Frontal cortex (tissue), 4 donors: ENCODE results near the gene ISM2. TPM values are rescaled to one million over a fixed set of nuclear protein-coding genes. Genes with fewer than 3 reads are reported as not detected.

Experiments used
- DNase-seq, 2 donors: peaks; one replicate each; pipeline ENCODE4 v3.0.0; 2012; ENCODE audit warnings: low spot score in 2 of 2
- FAIRE-seq: peaks from 2 replicates; lab custom pipeline; 2012; peaks lifted over from hg19 to GRCh38; lab: Jason Lieb, UNC
- total RNA-seq: library from RNA; depleted of rRNA; stranded (reverse); fragments of >200 nt; gene quantifications from one replicate; pipeline ENCODE4 v1.2.3, GENCODE V29; 2014
- donor health status: control.
- donor health status: control.
- donor health status: control.

Gene ISM2
- total RNA-seq, 1 donor from 2014 or later, result 1.2 TPM

DNA sequence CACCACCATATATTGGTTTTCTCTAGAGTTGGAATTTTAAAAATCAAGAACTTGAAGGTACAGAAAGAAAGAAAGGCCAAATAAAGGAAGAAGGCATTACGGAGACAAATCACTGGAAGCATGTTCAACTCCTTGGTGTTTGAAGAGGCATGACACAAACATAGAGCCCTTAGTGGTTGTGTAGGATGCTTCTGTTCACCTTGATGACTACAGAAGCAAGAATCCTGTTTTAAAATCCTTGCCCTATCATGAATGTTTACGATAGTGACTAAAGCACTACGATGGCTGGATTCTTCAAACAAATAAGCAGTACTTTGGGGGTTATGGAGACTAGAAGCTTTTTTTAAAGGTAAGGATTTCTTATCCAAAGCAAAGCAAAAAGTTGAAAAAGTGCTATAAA, 10.3 kb upstream of the ISM2 start:
- DNase-seq (no peak), FAIRE-seq (no peak)

DNA sequence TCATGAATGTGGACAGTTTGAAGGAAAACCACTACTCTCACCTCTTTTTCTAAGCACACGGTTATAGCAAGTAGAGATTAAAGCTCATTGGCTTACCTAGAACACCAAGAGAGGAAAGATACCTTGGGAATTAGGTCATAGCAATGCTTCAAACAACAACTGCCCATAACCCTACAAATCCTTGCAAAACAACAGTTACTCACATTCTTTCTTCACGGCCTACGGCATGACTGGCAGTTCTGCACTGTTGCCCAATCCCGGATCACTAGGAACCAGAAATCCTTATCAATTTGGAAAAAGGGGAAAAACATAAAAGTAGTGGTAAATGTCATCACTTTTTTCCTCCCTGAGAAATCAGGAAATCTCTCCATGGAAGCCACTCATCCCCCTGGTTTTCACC, 9.6 kb upstream of the ISM2 start:
- DNase-seq (no peak), FAIRE-seq (no peak)

DNA sequence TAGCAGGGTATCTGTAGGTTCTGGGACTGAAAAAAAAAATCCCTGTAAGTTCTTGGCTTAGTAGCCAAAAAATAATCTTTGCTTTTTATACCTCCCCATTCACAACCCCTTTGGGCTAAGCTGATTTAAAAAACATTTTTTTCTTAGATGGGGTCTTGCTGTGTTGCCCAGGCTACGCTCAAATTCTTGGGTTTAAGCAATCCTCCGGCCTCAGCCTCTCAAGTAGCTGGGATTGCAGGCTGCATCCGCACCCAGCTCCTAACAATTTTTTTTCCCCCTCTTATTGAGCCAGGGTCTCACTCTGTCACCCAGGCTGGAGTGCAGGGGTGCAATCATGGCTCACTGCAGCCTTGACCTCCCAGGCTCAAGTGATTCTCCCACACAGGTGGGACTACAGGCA, 9.1 kb upstream of the ISM2 start:
- DNase-seq (no peak), FAIRE-seq (no peak)

DNA sequence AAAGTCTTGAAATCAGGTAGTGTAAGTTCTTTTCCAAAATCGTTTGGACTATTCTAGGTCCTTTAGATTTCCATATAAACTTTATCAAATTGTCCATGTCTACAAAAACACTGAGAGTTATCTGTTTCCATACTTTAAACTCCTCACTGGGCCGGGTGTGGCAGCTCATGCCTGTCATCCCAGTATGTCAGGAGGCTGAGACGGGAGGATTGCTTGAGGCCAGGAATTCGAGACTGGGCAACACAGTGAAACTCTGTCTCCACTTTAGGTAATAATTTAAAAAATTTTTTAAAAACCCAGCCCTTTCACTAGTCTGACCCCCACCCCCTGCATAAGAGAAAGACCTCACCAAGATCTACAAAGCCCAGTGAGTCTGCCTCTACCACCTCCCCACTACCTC, 6.4 kb upstream of the ISM2 start:
- FAIRE-seq (no peak), DNase-seq (no peak)

DNA sequence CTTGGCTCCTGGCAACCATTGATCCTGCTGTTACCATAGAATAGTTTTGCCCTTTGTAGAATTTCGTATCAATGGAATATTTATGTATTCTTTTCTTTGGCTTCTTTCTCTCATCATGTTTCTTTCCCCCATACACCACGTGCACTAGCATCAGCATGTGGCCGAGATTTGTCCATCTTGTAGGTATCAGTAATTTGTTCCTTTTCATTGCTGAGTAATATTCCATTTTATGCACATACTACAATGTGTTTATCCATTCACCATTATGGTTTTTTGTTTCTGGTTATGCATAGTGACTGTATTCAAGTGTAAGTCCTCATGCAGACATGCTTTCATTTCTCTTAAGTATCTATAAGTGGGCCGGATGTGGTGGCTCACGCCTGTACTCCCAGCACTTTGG, 4.5 kb upstream of the ISM2 start:
- no peak for FAIRE-seq
- DNase-seq, result no peak

DNA sequence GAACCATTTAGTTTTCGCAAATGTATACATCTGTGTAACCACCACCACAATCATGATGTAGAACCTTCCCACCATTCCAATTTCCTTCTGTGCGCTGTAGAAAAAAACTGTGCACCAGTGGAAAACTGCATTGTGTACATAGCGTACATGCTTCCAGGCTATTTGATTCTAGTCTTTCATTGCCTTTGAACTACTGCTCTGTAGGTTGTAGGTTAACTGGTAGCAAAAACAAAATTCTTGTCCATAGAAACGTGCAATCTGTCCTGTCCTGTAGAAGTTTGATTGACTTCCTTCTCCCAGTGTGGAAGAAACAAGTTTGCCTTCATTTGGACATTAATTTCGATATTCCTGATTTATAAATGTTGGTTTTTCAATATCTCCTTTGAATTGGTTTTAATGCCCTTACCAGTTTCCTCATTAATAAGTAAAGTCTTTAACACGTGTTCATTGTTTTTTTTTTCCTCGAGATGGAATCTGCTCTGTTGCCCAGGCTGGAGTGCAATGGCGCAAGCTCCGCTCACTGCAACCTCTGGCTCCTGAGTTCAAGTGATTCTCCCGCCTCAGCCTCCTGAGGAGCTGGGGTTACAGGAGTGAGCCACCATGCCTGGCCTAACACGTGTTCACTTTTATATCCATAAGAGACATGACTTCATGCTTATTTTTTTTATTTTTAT, 3.6 kb upstream of the ISM2 start:
- no peak for FAIRE-seq

DNA sequence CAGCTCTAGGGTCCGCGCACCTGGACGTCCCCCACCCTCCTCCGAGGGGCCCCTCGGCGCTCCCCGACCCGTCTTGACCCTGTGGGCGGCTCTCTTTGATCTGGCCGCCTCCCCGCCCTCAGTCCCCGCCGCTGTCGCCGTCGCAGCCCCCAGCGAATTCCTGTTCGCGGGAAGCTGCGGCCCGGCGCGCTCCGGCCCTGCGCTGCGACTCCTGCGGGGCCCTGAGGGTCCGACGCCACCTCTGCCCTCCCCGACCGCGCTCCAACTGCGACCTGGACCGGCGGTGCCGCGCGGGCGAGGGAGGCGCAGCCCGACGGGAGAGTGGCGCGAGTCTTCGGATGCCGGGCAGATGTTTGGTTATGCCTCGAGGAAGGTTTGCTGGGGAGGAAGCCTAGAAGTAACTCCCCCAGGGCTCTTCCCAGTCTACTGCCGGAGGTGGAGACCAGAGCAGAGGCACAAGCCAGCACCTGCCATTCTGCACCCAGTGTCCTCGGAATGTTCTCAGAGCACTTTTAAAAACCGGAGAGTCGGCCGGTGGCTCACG, 440 bp upstream of the ISM2 start:
- FAIRE-seq, result no peak
- DNase-seq, result peak; percentile 36 to 42

More for the DNA sequence above, 3.6 kb upstream of the ISM2 start:
- DNase-seq, result no peak

DNA sequence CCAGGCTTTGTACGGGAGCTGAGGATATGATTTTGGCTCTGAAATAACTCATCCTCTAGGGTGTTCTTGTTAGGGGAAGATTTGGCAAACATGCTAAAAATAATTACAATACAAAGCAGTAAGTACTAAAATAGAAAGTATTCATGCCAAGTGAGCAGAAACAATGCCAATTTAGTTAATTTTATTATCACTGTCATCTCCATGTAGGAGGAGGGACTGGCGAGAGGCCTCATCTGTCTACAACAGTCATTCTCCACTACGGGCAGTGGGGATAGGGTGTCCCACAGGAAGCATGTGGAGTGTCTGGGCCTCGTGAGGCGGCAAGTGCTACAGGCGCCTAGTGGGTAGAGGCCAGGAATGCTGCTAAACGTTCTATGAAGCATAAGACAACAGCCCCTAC, 3.3 kb downstream of the ISM2 start:
- no peak for DNase-seq
- FAIRE-seq, result no peak

DNA sequence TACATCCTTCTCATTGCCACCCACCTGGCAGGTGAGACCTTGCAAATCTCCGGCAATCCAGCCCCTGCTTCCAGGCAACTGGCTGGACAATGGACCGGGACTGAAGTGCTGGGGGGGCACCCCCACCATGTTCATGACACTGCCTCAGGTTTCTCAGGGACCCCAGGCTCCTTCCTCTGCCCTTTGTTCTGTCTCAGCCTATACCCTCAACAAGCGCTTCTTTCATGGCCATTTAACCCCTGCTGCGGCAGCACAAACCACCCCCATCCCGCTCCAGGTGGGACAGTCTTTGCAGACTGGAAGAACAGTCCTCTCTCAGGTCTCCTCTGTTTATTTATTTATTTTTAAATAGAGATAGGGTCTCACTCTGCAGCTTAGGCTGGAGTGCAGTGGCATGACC, 7.6 kb downstream of the ISM2 start:
- FAIRE-seq, result no peak
- no peak for DNase-seq

DNA sequence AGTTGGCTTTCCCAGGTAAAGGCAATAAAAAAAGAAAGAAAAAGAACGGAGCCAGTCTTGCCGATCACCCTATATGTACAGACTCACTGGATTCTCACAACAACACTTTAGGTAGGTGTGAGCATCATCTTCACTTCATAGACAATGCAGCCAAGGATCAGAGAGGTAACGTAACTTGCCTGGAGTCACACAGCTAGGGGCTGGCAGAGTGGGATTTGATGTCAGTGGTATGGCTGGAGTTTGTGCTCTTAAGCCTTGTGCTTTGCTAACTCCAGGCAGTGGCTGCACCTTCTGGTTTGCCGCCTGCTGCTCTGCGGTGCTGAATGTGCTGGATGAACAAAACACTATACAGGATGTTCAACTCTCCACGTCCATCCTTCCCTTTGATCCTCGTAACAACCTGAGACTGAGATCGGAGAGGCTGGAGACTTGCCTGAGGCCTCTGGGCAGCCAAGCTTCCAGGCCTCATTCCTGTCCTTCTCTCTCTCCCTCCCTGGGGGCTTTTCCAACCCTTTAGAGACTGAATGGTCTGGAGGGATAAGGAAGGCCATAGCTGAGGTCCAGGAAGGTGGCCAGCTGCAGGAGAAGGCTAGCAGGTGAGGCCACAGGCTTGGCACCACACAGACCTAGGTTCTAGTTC, 8.1 kb downstream of the ISM2 start:
- DNase-seq (no peak), FAIRE-seq (no peak)

DNA sequence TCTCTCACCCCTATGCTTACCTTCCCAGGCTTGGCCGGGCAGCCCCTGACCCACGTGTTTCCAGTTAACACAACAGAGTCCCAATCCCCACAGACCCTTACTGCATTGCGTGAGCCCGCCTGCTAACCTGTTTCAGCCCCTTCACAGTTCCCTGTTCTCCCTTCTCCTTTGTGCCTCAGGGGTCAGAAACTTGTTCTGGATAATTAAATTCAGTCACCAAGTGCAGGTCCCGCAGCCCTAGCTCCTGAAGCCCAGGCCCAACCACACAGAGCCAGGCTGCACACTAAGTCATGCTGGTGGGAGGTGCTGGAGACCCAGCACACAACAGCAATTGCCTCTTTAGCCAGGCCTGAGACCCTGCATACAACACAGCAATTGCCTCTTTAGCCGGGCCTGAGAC, 9.6 kb downstream of the ISM2 start:
- FAIRE-seq (no peak), DNase-seq (no peak)

DNA sequence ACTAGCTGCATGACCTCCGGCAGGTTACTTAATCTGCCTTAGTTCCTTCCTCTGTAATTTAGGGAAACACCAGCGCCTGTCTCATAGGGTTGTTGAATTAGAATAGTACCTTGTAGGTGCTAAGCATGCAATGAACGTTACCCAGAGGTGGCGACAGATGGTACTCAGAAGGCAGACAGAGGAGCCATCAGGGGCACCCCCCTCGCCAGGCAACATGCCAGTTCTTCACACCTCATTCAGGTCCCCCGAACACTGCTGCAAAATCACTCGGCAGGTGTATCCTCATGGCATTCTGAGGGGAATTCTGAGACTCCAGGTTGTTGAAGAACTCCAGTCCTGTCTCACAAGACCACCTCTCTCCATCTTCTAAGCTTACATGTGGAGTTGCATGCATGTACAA, 10.1 kb downstream of the ISM2 start:
- FAIRE-seq (no peak), DNase-seq (no peak)

DNA sequence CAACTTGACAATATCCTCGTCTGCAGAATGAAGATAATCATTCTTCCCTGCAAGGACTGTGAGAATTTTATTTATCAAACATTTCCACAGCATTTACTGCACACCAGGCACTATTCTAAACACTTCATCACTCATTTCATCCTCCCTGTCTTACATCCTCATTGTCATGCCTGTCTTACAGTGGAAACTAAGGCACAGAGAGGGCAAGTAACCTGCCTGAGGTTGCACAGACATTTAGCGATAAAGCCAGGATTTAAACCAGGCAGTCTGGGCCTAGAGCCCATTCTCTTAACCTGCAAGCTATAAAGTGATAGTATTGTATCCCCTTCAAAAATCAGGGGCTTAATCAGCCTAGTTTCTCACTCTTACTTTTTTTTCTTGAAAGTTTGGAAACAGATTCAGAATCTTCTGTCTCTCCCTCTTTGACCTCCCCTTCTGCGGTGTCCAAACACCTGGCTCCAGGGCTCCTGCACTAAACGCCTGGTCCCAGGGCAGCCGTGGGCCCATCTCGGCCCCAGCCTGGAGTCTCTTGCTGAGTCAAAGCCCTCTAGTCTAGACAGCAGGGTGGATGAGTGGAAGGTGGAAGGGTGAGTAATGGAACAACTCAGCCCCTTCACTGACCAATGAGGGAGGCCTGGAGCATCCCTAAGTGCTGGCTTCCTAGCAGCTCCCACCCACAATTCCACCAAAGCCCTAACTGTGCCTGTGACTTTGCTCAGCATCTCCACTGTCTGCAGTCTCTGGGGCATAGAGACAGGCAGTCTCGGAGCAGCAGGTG, 12.5 kb downstream of the ISM2 start:
- FAIRE-seq (no peak), DNase-seq (no peak)

DNA sequence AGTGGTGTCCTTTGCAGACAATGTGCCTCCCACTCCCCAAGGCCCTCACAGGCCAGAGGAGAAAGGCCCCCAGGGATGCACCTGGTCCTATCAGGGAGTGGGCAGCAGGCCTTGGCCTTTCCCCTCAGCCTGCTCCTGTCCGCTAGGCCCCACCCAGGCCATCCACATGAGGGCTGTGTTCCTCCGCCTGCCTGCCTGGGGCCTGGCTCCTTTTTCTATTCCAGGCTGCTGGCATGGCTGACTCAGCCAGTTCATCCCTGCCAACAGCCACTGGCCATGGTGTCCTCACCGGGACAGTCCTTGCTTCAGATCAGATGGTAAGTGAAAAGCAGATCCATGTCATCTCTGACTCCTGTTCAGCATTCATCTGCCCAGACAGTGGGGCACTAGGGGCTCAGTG, 13.4 kb downstream of the ISM2 start:
- no peak for FAIRE-seq
- DNase-seq, result no peak

DNA sequence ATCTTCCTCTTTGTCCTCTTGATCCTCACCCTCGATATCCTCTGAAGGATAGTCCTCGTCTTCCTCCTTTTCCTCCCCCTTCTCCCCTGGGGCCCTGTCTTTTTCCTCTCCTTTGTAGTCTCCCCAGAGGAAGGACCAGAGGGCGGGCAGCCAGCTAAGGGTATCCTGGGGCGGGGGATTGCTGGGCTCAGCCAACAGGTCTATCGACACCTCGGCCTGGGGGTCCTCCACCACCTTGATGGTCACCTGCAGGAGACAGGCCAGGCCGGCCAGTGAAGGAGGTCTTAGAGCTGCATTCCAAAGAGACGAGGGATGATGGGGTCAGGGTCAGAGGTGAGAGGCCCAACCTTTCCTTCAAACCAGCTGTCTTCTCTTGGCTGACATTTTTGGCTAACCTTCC, 16.2 kb downstream of the ISM2 start:
- DNase-seq, result no peak
- no peak for FAIRE-seq

DNA sequence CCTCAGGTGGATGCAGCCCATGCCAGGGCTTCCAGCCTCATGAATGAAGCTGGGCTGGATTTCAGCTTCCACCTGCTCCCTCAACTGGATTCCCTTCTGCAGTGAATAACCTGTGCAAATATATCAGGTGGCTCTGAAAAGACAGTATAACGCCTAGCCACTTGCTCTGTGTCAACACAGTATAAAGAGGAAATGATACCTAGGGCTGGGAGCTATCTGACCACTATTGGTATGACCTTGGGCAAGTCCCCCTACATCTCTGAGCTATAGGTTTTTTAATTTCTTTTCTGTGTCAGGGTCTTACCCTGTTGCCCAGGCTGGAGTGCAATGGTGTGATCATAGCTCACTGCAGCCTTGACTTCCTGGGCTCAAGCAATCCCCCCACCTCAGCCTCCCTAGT, 19.8 kb downstream of the ISM2 start:
- FAIRE-seq (no peak), DNase-seq (no peak)

DNA sequence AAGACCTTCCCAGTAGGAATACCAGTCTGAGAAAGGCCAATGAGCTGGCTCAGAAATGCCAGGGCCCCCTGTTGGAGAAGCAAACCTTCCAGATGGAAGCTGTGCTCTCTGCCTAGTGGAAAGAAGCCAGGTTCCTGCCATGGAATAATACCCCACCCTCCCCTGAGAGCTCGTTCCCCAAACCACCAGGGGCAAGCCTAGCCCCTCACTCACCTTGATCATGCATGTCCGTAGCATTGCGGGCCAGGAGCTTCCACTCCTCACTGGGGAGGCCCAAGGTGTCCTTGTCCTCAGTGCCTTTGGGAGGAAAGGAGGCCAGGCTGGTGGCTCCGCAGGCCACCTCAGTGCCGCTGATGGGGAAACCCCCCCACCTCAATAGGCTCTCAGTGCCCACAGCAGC, 20.6 kb downstream of the ISM2 start:
- FAIRE-seq (no peak), DNase-seq (no peak)

DNA sequence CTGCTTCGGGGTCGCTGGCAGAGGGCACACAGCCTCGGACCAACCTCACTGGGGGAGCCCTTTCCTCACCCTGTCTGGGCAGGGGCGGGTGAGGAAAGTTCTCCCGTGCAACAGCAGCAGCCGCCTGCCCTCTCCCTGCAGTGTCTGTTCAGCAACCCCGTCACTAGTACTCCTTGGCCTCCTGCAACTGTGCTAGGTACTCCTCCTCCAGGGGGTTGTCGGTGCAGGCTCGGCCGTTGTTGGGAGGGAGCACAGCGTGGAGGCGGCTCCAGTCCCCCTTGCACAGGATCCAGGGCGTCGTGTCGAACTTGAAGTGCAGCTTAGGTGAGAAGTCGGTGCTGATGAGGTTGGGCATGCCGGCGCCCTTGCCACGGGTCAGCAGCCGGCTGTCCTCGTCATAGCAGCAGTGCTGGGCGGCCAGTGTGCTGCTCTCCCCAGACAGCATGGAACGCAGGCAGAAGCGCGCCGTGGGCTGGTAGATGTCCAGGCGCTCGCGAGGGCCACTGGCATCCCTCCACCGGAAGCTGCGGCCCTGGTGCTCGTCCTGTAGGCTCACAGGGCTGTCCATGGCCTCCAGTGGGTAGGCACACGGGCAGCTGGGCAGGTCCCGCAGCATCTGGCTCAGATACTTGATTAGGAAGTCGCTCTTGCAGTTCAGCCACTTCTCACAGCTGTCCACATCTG, 23.0 kb downstream of the ISM2 start:
- FAIRE-seq (no peak), DNase-seq (no peak)

DNA sequence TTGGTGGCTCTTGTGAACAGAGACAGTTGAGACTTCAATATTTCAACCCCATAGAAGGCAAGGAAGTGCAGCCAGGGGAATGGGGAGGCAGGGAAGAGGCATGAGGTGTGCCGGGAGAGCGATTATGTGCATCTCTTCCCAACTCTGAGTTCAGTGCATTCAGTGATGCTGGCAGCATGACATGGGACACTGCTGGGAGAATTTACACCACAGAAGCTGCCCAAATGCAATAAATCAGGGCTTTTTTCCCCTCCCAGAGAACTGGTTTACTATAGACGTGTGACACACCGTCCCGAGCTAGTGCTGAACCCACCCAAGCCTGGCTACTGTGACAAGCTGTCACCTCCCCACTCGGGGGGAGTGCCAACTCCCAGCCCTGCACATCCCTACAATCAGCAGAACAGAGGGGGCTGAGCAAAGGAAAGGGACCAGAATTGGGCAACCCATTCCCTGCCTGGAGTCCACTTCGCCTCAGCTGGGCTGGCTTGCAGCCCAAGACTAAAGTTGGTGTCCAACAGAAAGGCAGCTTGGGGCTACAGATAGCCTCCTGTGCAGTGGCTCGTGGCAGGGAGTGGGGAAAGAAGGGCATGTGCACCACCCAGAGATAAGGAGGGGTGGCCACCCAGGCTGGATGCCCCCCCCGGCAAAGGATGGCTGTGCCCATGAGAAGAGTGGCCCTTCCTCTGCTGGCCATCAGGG, 24.0 kb downstream of the ISM2 start:
- DNase-seq (no peak), FAIRE-seq (no peak)

DNA sequence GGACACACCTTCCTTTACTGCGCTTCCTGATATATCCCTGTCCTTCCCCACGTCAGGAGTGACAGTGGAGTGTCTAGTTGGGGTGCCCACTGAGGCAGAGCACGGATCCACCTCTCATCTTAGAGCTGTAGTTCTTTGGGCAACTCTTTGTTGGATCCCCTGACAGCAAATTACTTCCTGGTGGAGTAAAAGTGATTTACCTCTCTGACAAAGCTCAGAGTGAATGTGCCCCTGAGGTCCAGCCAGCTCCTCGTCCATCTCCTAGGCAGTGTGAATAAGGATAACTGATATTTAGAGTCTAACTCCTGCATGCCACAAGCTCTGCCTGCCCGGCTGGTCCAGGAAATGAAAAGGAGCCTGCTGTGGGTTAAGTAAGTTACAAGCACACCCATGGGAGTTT, 24.7 kb downstream of the ISM2 start:
- no peak for DNase-seq
- no peak for FAIRE-seq
